Measurements from ENCODE around the gene MYO1F.

DNA sequence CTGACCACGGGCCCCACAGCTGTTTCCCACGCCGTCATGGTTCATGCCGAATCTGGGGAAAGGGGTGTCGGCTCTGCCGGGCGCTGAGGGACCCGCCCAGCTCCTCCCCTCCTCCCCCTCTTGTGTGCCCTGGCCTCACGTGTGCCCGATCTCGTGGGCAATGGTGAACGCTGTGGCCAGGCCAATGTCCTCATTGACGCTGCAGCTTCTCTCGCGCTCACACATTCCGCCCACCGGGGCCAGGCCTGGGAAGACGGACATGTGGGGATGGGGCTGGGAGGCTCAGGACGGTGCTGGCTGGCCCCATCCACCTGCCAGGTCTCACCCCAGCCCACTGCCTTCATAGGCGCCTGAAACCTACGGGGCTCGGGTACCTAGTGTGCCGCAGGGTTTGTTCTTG is 18.9 kb upstream of the MYO1F start:
- TF ChIP-seq, protein P1, sequence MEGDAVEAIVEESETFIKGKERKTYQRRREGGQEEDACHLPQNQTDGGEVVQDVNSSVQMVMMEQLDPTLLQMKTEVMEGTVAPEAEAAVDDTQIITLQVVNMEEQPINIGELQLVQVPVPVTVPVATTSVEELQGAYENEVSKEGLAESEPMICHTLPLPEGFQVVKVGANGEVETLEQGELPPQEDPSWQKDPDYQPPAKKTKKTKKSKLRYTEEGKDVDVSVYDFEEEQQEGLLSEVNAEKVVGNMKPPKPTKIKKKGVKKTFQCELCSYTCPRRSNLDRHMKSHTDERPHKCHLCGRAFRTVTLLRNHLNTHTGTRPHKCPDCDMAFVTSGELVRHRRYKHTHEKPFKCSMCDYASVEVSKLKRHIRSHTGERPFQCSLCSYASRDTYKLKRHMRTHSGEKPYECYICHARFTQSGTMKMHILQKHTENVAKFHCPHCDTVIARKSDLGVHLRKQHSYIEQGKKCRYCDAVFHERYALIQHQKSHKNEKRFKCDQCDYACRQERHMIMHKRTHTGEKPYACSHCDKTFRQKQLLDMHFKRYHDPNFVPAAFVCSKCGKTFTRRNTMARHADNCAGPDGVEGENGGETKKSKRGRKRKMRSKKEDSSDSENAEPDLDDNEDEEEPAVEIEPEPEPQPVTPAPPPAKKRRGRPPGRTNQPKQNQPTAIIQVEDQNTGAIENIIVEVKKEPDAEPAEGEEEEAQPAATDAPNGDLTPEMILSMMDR (conservative IDR thresholded peaks at IDR 0.05): no peak
- TF ChIP-seq ZFX (IDR thresholded peaks at IDR 0.05): no peak

All from C4-2B (cell line).